ENCODE results near the gene EFNA5.

GRCh38 chr5:107633171-107633901 lies 37.4 kb downstream of the EFNA5 start:
- TF ChIP-seq POLR2A (IDR thresholded peaks at IDR 0.05) (no peak), CTCF (IDR thresholded peaks at IDR 0.05) (no peak)

Measured in esophagus squamous epithelium (tissue), 4 donors.